Endothelial cell of umbilical vein (primary cell): ENCODE measurements around the gene TTLL11.

Experiments used
- CTCF ChIP-seq, 2 donors: IDR thresholded peaks; 1 replicate in 1 of 2; 2 replicates in 1 of 2; pipeline ENCODE4 v1.5.1; 2011; ENCODE audit warnings: low read length in 2 of 2, mild to moderate bottlenecking in 2 of 2, moderate library complexity in 2 of 2, control low read depth in 1 of 2, inconsistent platforms in 1 of 2, low read depth in 1 of 2; ENCODE audit not compliant: insufficient read depth in 1 of 2; ENCODE audit errors: extremely low read depth in 1 of 2
- EZH2 ChIP-seq: IDR thresholded peaks from 2 replicates; pipeline ENCODE4 v1.6.1; 2012; ENCODE audit warnings: borderline replicate concordance, low read depth, mild to moderate bottlenecking, moderate library complexity, low read length, inconsistent platforms; ENCODE audit not compliant: severe bottlenecking
- GATA2 ChIP-seq: IDR thresholded peaks from 2 replicates; pipeline ENCODE4 v1.7.0; 2011; ENCODE audit warnings: low read depth, mild to moderate bottlenecking, moderate library complexity, mixed read lengths, low read length; ENCODE audit not compliant: insufficient read length, insufficient read depth
- JUN ChIP-seq: IDR thresholded peaks from 2 replicates; pipeline ENCODE4 v1.6.1; 2011; ENCODE audit warnings: borderline replicate concordance, low read depth; ENCODE audit not compliant: insufficient read length, insufficient read depth
- MYC ChIP-seq: IDR thresholded peaks from one replicate; pipeline ENCODE4 v1.6.1; 2011; ENCODE audit warnings: mild to moderate bottlenecking, low read depth, low read length
- POLR2A ChIP-seq: IDR thresholded peaks from 2 replicates; pipeline ENCODE4 v1.6.1; 2012; ENCODE audit warnings: low read depth, mild to moderate bottlenecking, control low read depth, low read length
- POLR2AphosphoS5 ChIP-seq: IDR thresholded peaks from 2 replicates; pipeline ENCODE4 v1.6.1; 2012; ENCODE audit warnings: low read depth, mild to moderate bottlenecking, control low read depth, low read length, moderate library complexity; ENCODE audit not compliant: insufficient read depth
- TF ChIP-seq, protein P1 (sequence below): IDR thresholded peaks from 2 replicates; pipeline ENCODE4 v1.6.1; 2011; ENCODE audit not compliant: insufficient read depth, insufficient read length

GRCh38 chr9:121889990-121890563 lies 203.0 kb downstream of the TTLL11 start:
- TF ChIP-seq POLR2A = no peak
- no peak for TF ChIP-seq CTCF (IDR thresholded peaks at IDR 0.05; ENCODE audit: extremely low read depth in 1 of 2, insufficient read depth in 1 of 2, low read depth in 1 of 2, low read length in 2 of 2)
- TF ChIP-seq EZH2 = no peak
- no peak for TF ChIP-seq POLR2AphosphoS5
- no peak for TF ChIP-seq JUN
- no peak for TF ChIP-seq MYC
- TF ChIP-seq, protein P1, sequence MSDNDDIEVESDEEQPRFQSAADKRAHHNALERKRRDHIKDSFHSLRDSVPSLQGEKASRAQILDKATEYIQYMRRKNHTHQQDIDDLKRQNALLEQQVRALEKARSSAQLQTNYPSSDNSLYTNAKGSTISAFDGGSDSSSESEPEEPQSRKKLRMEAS = no peak
- no peak for TF ChIP-seq GATA2
